HG02981 (cell line): ENCODE measurements around the gene DNAAF2.
"Not testable (repeated sequence)": the region's sequence is repeated elsewhere in the genome, so short reads cannot be mapped to it uniquely, and the experiment has no call there.

Source experiments
- ATAC-seq: cut with Tn5 transposase; IDR thresholded peaks from one replicate; pipeline ENCODE4 v1.9.1; 2021; ENCODE audit warnings: mild to moderate bottlenecking, moderate library complexity; ENCODE audit not compliant: unreplicated experiment

DNAAF2 gene, protein sequence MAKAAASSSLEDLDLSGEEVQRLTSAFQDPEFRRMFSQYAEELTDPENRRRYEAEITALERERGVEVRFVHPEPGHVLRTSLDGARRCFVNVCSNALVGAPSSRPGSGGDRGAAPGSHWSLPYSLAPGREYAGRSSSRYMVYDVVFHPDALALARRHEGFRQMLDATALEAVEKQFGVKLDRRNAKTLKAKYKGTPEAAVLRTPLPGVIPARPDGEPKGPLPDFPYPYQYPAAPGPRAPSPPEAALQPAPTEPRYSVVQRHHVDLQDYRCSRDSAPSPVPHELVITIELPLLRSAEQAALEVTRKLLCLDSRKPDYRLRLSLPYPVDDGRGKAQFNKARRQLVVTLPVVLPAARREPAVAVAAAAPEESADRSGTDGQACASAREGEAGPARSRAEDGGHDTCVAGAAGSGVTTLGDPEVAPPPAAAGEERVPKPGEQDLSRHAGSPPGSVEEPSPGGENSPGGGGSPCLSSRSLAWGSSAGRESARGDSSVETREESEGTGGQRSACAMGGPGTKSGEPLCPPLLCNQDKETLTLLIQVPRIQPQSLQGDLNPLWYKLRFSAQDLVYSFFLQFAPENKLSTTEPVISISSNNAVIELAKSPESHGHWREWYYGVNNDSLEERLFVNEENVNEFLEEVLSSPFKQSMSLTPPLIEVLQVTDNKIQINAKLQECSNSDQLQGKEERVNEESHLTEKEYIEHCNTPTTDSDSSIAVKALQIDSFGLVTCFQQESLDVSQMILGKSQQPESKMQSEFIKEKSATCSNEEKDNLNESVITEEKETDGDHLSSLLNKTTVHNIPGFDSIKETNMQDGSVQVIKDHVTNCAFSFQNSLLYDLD

DNA sequence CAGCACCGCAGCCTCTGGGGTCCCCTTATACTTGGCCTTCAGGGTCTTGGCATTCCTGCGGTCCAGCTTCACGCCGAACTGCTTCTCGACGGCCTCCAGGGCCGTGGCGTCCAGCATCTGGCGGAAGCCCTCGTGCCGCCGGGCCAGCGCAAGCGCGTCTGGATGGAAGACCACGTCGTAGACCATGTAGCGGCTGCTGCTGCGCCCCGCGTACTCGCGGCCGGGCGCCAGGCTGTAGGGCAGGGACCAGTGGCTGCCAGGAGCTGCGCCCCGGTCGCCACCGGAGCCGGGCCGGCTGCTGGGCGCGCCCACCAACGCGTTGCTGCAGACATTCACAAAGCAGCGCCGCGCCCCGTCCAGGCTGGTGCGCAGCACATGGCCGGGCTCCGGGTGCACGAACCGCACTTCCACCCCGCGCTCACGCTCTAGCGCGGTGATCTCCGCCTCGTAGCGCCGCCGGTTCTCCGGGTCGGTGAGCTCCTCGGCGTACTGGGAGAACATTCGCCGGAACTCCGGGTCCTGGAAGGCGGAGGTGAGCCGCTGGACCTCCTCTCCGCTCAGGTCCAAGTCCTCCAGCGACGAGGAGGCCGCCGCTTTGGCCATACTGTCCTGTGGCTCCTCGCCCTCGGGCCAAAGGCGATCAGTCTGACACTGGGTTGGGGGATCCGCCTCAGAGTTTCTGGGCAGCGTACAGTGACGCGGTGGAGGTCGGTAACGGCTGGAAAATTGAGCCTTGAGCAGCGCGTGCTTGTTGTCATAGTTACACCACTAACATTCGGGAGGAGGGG is at the start of gene DNAAF2:
DNAAF2 (minus strand) TSS at position 698 of the 788 bp plus-strand sequence; CDS start at position 603, 95 bp downstream.
- ATAC-seq = peak; percentile 27

DNA sequence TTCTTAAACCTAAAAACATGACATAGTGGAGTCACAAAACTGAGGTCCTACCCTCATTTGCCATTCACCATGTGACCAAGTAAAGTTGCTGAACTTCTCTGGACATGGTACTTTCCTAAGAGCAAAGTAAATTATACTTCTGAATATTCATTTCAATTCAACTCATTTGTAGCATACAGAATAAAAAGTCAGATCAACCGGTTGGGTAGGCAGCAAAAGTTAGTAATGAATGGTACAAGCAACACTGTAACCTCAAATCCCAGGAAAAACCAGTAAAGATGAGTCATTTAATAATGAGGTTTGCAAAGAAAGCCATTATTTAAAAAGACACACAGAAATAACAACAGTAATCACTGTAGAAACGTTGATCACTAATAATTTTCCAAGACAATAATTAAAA is 44.2 kb upstream of the DNAAF2 start:
- ATAC-seq = no peak

DNA sequence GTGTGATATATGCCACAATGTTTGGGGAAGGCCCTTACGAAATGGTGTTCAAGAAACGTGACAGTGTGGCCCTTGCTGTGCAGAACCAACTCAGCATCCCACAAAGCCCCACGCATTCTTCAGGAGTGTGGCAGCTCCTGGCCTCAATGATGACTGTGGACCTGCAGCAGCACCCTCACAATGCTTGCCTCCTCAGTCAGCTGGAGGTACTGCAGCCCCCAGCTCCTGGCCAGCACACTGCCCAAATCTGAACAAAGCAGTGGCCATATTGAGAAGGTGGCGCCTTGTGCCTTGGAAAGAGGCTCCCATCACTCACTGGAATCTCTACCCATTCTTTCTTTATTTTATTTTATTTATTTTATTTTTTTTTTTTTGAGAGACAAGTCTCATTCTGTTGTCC is 42.6 kb upstream of the DNAAF2 start:
- ATAC-seq = no peak

DNA sequence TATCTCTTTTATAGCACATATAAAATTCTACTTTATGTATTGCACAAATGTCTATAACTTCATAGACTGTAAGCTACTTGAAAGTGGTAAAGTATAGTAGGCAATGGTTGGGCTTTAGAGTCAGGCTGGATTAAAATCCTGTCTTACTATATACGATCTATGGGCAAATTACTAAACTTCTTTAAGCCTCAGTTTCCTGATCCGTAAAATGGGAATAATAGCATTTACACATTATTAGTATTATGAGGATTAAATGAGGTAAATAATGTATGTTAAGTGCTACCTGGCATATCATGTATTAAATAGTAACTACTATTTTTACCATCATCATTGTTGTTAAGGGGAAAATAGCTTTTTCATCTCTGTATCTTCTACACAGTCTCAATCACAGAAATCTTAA is 38.5 kb upstream of the DNAAF2 start:
- ATAC-seq = no peak

DNA sequence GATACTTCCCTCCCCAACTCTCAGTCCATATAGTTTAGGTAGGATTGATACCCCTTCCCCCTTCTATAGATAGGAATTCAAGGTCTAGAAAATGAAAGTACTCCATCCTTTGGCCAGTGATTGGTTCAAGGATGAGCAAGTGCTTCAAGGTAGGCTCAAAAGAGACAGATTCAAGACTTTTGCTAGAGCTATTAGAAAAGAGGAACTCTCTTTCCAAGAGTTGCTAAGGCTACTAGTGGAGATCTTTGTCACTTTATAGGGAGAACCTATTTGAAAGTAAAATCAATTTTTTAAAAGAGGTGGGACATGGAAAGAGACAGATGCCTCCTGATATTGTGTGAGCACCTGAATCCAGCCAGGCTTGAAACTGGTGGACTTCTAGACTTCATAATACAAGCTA is 35.4 kb upstream of the DNAAF2 start:
- no peak for ATAC-seq

DNA sequence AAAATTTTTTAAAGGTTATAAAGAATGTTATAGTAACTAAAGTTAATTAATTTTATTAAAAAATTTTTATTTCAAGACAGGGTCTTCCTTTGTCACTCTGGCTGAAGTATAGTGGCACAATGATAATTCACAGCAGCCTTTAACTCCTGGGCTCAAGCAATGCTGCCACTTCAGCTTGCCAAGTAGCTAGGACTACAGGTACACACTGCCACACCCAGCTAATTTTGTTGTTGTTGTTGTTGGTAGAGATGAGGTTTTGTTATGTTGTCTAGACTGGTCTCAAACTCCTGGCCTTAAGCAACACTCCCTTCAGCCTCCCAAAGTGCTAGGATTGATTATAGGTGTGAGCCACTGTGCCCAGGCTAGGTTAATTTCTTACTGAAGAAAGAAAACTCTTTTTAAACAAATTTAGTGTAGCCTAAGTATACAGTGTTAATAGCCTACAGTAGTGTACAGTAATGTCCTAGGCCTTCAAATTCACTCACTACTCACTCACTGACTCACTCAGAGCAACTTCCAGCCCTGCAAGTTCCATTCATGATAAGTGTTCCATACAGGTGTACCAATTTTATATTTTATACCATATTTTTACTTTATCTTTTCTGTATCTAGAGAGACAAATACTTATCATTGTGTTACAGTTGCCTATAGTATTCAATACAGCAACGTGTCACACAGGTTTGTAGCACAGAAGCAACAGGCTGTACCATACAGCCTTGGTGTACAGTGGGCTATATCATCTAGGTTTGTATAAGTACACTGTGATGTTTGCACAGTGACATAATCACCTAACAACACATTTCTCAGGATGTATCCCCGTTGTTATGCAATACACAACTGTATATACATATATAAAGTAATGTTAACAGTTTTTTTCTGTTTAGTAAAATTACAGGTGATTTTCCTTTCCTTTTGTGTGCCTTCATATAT is 24.7 kb upstream of the DNAAF2 start:
- no peak for ATAC-seq

DNA sequence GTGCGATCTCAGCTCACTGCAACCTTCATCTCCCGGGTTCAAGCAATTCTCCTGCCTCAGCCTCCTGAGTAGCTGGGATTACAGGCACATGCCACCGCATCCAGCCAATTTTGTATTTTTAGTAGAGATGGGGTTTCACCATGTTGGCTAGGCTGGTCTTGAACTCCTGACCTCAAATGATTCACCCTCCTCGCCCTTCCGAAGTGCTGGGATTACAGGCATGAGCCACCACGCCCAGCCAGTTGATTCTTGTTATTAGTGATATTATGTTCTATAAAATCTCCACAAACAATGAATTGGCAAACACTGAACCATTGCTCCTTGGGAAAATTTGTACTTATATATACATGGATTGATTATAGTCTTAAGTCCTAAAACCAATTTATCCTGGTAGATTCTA is 22.5 kb upstream of the DNAAF2 start:
- not testable (repeated sequence) for ATAC-seq

DNA sequence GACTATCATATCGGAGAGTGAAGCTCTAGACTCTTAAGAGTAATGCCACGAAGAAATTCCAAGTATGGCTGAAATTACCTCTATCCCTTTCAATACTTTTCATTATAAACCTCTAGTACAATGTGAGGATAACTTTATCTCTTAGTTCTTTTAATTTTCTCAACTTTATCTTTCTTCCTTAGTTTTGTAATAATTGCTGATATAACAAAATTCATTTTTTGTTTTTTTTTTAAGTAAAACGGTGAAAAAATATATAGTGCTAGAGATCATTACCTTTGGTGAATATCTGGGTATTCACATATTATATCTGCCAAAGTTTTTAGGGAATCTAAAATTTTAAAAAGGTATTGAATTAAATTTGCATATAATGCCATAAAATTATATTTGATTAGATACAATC is 19.5 kb upstream of the DNAAF2 start:
- no peak for ATAC-seq

DNA sequence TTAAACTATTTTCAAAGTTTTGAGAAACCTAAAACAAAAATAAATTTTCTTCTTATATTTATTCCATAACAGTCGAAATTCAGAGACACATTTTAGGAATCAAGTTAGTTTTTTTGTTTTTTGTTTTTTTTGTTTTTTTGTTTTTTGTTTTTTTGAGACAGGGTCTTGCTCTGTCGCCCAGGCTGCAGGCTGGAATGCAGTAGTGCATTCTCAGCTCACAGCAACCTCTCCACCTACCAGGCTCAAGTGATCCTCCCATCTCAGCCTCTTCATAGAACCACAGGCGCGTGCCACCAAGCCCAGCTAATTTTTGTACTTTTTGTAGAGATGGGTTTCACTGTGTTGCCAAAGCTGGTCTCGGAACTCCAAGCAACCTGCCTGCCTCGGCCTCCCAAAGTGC is 18.5 kb upstream of the DNAAF2 start:
- no peak for ATAC-seq

DNA sequence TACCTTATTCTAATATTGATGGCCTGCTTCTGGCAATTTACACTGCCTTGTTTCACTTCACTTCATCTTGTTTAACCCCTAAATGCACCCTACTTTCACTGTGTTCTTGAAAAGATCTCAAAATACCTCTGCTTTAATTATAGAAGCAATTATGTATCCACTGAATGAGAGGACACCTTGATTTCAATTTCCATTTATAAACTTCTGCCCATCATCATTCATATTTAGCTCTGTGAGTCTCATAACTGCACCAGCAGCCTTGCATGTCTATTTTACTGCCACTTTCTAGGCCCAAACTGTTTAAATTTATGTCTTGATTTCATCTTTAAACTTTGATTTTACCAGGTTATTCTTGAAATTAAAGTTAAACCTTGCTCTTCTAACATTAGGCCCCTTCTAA is 7.1 kb upstream of the DNAAF2 start:
- no peak for ATAC-seq

DNA sequence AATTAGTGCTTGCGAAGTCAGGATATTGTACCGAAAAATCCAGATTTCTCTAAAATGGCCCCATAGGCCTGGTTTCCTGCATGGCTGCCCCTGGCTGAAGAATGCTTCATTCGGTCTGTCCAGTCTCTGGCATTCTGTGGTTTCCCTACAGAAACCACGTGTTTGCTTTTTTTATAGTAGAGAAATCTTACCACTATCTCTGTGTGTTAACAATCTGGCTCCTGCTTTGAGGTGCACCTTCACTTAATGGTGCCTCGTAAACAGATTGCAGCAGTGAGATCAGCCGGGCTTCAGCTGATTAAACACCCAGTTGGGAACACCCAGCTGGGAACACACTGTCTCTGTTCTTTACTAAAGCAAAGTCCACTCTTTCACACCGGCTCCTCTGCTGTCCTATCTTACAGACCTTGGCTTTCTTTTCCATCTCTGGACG is 6.7 kb upstream of the DNAAF2 start:
- no peak for ATAC-seq

DNA sequence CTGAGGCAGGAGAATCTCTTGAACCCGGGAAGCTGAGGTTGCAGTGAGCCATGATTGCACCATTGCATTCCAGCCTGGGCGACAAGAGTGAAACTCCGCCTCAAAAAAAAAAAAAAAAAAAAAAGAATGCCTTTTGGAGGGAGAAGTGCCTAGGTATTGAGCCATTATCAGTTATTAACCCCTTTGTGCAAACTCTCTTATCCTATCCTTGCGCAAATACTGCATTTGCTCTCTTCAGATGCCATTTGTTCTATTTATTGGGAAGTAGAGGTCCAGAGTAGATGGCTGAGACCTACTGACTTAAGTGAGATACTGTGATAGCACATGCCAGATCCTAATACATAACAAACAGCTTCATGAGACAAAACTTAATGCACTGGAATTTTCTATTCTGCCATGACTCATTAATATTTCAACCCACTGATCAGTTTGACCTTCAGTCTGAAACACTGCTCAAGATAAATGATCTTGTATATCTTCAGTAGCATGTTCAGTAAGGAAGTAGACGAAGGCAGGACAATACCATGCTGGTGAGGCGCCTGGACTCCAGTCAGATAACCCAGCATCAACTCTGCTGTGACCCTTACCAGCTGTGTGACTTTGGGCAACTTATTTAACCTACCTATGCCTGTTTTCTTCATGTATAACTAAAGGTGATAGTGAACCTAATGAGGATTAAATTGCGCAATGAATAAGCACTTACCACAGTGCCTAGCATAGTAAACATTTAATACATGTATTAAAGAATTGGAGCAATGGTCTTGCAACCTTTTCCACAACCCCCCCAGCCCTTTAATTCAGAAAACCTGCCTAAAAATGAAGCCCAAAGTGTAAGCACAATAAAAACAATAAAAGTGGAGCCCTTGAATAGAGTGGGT is 5.7 kb upstream of the DNAAF2 start:
- ATAC-seq = no peak

DNA sequence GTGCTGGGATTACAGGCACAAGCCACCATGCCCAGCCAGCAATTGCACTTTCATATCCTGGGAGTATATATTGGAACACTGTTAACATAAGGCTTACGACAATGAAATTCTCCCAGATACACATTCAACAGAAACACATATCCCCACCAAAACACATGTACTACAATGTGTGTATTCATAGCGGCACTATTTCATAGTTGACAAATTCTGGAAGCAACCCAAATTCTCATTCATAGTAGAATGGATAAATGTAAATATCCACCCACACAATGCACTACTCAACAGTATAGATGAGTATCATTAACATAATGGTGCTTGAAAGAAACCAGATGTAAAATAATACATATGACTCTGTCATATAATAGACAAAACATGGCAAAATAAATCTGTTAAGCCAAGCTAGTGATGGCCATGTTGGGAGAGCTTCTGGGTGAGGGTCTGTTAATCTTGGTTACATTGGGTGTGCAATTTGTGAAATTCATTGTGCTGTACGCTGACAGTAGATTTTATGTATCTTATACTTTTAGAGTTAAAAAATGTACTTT is 2.6 kb upstream of the DNAAF2 start:
- ATAC-seq = no peak

DNA sequence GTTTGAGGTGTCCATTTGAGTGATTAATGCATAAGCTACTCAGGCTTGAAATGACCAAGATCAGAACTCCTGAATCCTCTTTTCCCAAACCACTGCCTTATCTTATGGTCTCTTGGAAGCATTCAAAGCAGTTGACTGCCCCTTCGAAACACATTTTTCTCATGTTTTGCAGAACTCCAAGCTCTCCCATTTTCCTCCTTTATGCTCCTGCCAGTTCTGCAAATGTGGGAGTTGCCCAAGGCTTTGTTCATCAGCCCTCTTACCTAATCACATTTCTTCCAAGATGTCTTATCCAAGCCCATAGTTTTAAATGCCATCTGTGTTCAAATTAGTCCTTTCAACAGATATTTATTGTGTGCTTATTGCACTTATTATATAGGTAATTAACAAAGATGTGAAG is 1.8 kb upstream of the DNAAF2 start:
- ATAC-seq = no peak

DNA sequence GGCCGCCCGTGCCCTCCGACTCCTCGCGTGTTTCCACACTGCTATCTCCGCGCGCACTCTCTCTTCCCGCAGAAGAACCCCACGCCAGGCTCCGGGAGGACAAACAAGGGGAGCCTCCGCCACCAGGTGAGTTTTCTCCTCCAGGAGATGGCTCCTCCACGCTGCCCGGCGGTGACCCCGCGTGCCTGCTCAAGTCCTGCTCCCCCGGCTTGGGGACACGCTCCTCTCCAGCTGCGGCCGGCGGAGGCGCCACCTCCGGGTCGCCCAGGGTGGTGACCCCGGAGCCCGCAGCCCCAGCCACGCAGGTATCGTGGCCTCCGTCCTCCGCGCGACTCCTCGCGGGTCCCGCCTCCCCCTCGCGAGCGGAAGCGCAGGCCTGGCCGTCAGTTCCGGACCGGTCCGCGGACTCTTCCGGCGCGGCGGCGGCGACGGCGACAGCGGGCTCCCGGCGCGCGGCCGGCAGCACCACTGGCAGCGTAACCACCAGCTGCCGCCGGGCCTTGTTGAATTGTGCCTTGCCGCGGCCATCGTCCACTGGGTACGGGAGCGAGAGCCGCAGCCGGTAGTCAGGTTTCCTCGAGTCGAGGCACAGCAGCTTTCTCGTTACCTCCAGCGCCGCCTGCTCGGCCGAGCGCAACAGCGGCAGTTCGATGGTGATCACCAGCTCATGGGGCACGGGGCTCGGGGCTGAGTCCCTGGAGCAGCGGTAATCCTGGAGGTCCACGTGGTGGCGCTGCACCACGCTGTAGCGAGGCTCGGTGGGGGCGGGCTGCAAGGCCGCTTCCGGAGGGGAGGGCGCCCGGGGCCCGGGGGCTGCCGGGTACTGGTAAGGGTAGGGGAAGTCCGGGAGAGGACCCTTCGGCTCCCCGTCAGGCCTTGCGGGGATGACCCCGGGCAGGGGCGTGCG is 1.2 kb downstream of the DNAAF2 start:
- peak; percentile 73 for ATAC-seq

DNA sequence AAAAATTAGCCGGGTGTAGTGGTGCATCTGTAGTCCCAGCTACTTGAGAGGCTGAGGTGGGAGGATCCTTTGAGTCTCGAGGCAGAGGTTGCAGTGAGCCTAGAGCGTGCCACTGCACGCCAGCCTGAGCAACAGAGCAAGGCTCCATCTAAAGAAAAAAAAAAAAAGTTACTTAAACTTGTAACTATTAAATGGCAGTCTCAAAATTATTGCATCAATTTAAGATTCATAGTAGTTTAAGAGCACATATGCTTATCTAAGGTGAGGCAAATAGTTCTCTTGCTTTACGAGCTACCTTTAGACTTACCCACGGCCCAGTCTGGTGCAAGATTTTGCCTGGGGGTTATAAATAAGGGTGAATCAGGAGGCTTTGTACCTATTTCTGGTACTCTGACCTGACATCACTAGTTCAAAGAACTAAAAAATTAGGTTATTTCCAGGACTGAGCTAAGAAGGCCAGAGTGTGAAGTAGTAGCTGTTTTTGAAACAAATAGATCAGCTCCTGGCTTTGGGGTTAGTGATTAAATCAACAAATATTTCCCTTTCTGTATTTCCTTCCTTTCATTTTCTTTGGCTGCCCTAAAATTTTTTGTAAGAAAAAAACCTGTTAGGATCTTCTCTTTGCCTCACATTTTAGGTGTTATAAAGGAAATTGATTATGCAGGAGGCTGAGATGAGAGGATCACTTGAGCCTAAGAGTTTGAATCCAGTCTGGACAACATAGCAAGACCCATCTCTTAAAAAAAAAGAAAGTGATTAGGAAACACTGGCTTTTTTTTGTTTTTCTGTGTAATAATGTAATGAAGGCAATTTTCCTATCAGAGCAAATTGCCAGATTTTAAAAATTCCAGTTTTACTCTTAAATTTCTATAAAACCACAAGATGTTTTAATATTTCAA is 10.9 kb downstream of the DNAAF2 start:
- ATAC-seq = no peak

DNA sequence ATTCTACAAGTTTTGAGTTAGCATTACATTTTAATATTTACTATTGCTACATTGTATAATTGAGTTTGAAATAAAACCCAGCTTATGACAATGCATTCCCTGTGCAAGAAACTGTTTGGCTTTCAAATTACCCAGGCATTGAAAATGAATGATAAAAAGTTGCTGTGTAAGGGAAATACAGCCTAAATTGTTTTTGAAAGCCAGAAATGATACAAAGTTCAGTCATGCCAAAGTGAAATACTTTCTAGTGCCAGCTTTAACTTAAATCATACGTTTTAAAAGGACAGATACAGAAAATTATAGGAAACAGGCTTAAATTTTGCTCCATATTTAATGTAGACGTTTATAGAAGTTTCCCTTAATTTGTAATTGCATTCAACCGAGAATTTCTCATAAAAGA is 11.7 kb downstream of the DNAAF2 start:
- ATAC-seq = no peak
